OCI-LY7 (cell line): ENCODE measurements around the gene MYT1. TPM values are rescaled to one million over a fixed set of nuclear protein-coding genes. Genes with fewer than 3 reads are reported as not detected.

Experiments
- BruUV-seq: library from RNA; stranded (reverse); fragments of 400-500 nt; replicated peaks from 2 replicates; lab custom pipeline; 2021; lab: Mats Ljungman, UMichigan
- CTCF ChIA-PET: fragments of 300-600 bp; sonication (Branson Sonifier 250); formaldehyde crosslinking; loops from one replicate; lab custom pipeline; 2022; ENCODE audit warnings: antibody characterized with exemption; ENCODE audit not compliant: unreplicated experiment; lab: Charles Lee
- POLR2A ChIA-PET: fragments of 300-600 bp; sonication (Branson Sonifier 250); formaldehyde crosslinking; loops from one replicate; lab custom pipeline; 2022; ENCODE audit warnings: antibody characterized with exemption; lab: Charles Lee
- DNase-seq: peaks from one replicate; pipeline ENCODE4 v3.0.0-alpha.2; 2015; ENCODE audit warnings: low spot score
- H2AFZ ChIP-seq: fragments of 200-600 bp; sonication (generic), shearing (Covaris generic); 2 replicates; pipeline ENCODE4 v1.6.1; 2014; ENCODE audit warnings: mild to moderate bottlenecking, antibody characterized with exemption, low read length, moderate library complexity
- H3K27ac ChIP-seq: fragments of 200-600 bp; sonication (generic); 2 replicates; pipeline ENCODE4 v1.5.1; 2014; ENCODE audit warnings: mixed run types, low read depth, mild to moderate bottlenecking, moderate library complexity, low read length, inconsistent platforms; ENCODE audit not compliant: poor library complexity, severe bottlenecking
- H3K36me3 ChIP-seq: fragments of 200-600 bp; sonication (generic); 2 replicates; pipeline ENCODE4 v1.6.1; 2014; ENCODE audit warnings: mild to moderate bottlenecking, antibody characterized with exemption, low read length, moderate library complexity, mixed read lengths; ENCODE audit not compliant: insufficient read depth
- H3K4me1 ChIP-seq: fragments of 200-600 bp; sonication (generic); 2 replicates; pipeline ENCODE4 v1.5.1; 2014; ENCODE audit warnings: mild to moderate bottlenecking, low read length; ENCODE audit not compliant: insufficient read depth, poor library complexity, severe bottlenecking
- H3K4me2 ChIP-seq: fragments of 200-600 bp; sonication (generic); 2 replicates; pipeline ENCODE4 v1.6.1; 2014; ENCODE audit warnings: mild to moderate bottlenecking, low read length
- H3K4me3 ChIP-seq: fragments of 200-600 bp; sonication (generic); 2 replicates; pipeline ENCODE4 v1.5.1; 2014; ENCODE audit warnings: mild to moderate bottlenecking, low read depth, low read length; ENCODE audit not compliant: poor library complexity, severe bottlenecking
- H3K79me2 ChIP-seq: fragments of 200-600 bp; sonication (generic); 2 replicates; pipeline ENCODE4 v1.6.1; 2016; ENCODE audit warnings: low read depth, mild to moderate bottlenecking, low read length, moderate library complexity, mixed read lengths; ENCODE audit not compliant: insufficient read depth
- H3K9me2 ChIP-seq: fragments of 200-600 bp; sonication (generic); 2 replicates; pipeline ENCODE4 v1.6.1; 2016; ENCODE audit warnings: mild to moderate bottlenecking, low read length, mixed read lengths; ENCODE audit not compliant: insufficient read depth
- H3K9me3 ChIP-seq: fragments of 200-600 bp; sonication (generic); 2 replicates; pipeline ENCODE4 v1.6.1; 2014; ENCODE audit warnings: mild to moderate bottlenecking, mixed run types, low read length, mixed read lengths
- H4K20me1 ChIP-seq: fragments of 200-600 bp; sonication (generic); 2 replicates; pipeline ENCODE4 v1.6.1; 2014; ENCODE audit warnings: mild to moderate bottlenecking, antibody characterized with exemption, low read length, moderate library complexity, mixed read lengths; ENCODE audit not compliant: insufficient read depth
- CTCF ChIP-seq: fragments of 200-600 bp; sonication (generic); conservative IDR thresholded peaks from 2 replicates; pipeline ENCODE4 v1.5.1; 2014; ENCODE audit warnings: mild to moderate bottlenecking, antibody characterized with exemption, low read length, moderate library complexity, mixed read lengths
- EZH2phosphoT487 ChIP-seq: fragments of 200-600 bp; sonication (generic); IDR thresholded peaks from 2 replicates; pipeline ENCODE4 v1.6.1; 2018; ENCODE audit warnings: low read depth, borderline replicate concordance, mild to moderate bottlenecking, mixed run types, antibody characterized with exemption, low read length, moderate library complexity, mixed read lengths
- intact Hi-C: fragments of 100-400 bp; cut with micrococcal nuclease; formaldehyde crosslinking; loops from one replicate; pipeline ENCODE4 v1.10.0; 2022; ENCODE audit not compliant: unreplicated experiment
- total RNA-seq, 2 experiments: library from RNA; depleted of rRNA in 1 of 2; stranded (reverse); fragments of >200 nt in 1 of 2; shearing (Covaris generic) in 1 of 2; gene quantifications; 2 replicates each; pipeline ENCODE4 v1.2.3, GENCODE V29; 2014 to 2022

The MYT1 gene
- total RNA-seq, 2 experiments from 2014 or later: 0.32 to 0.95 TPM

- Histone ChIP-seq H3K9me2 (no peaks in the 10 kb centered on the region), H3K4me2 (no peak overlapping the region), H3K9me3 (no peaks in the 10 kb centered on the region), H4K20me1 (no peaks in the 10 kb centered on the region), H2AFZ (no peak overlapping the region), H3K4me1 (peaks cover 4% of the 10 kb centered on the region), H3K27ac (no peak overlapping the region), H3K79me2 (no peaks in the 10 kb centered on the region), H3K4me3 (no peak overlapping the region), H3K36me3 (no peaks in the 10 kb centered on the region)
- DNase-seq: no peak
- ChIA-PET POLR2A (no interaction called here), CTCF (no interaction called here)
- TF ChIP-seq CTCF (no peak), EZH2phosphoT487 (no peak)
- intact Hi-C loops: no loop called here
- no TSS peak for BruUV-seq
Observed at GRCh38 chr20:64225828-64226598, 61.8 kb downstream of the MYT1 start.

- Histone ChIP-seq H3K4me3 (no peak overlapping the region), H3K4me2 (no peak overlapping the region), H4K20me1 (no peaks in the 10 kb centered on the region), H3K27ac (no peak overlapping the region), H3K9me3 (no peaks in the 10 kb centered on the region), H3K79me2 (no peaks in the 10 kb centered on the region), H3K36me3 (no peaks in the 10 kb centered on the region), H3K9me2 (no peaks in the 10 kb centered on the region), H2AFZ (no peak overlapping the region), H3K4me1 (peaks cover 4% of the 10 kb centered on the region)
- intact Hi-C loops: no loop called here
- CTCF ChIA-PET: no interaction called here
- BruUV-seq: no TSS peak
- DNase-seq: no peak
- POLR2A ChIA-PET: no interaction called here
- TF ChIP-seq CTCF (no peak), EZH2phosphoT487 (no peak)
Observed at GRCh38 chr20:64226686-64227580, 62.7 kb downstream of the MYT1 start.
